Right atrium auricular region (tissue), 2 donors: ENCODE data around the gene OAS3. TPM values are rescaled to one million over a fixed set of nuclear protein-coding genes. Genes with fewer than 3 reads are reported as not detected.

Experiments used
- DNase-seq: peaks from one replicate; pipeline ENCODE4 v3.0.0-alpha.2; 2019; ENCODE audit warnings: low spot score
- H3K27ac ChIP-seq, 2 donors: fragments of 200-600 bp; sonication (generic); 1 replicate in 1 of 2; 2 replicates in 1 of 2; pipeline ENCODE4 v1.5.1; 2016 to 2019
- H3K27me3 ChIP-seq, 2 donors: fragments of 200-600 bp; sonication (generic); one replicate each; pipeline versions ENCODE4 v1.5.1 to v1.6.0; 2017 to 2019
- H3K36me3 ChIP-seq: fragments of 200-600 bp; sonication (generic); one replicate; pipeline ENCODE4 v1.5.1; 2016
- H3K4me1 ChIP-seq, 2 donors: fragments of 200-600 bp; sonication (generic); one replicate each; pipeline versions ENCODE4 v1.5.1 to v1.6.0; 2017 to 2019
- H3K4me3 ChIP-seq, 2 donors: fragments of 200-600 bp; sonication (generic); 1 replicate in 1 of 2; 2 replicates in 1 of 2; pipeline ENCODE4 v1.5.1; 2017 to 2019; ENCODE audit warnings: mild to moderate bottlenecking in 1 of 2, moderate library complexity in 1 of 2
- H3K9me3 ChIP-seq, 2 donors: fragments of 200-600 bp; sonication (generic); one replicate each; pipeline ENCODE4 v1.5.1; 2019
- CTCF ChIP-seq, 2 donors: fragments of 200-600 bp; sonication (generic); IDR thresholded peaks; one replicate each; pipeline ENCODE4 v1.5.1; 2019; ENCODE audit warnings: antibody characterized with exemption in 2 of 2
- total RNA-seq, 2 donors: library from RNA; depleted of rRNA; stranded (reverse); fragments of >200 nt; gene quantifications; one replicate each; pipeline ENCODE4 v1.1.0, GENCODE V29; 2016

The OAS3 gene
- total RNA-seq, 2 donors from 2014 or later = 2.7 to 5.8 TPM

GRCh38 chr12:112967858-112968257 lies 29.6 kb downstream of the OAS3 start:
- H3K27ac ChIP-seq = no peak overlapping the region
- no peaks in the 10 kb centered on the region for H3K27me3 ChIP-seq
- peaks cover 0 to 9% of the 10 kb centered on the region in 2 donors for H3K4me1 ChIP-seq
- H3K36me3 ChIP-seq = peaks cover 14% of the 10 kb centered on the region
- TF ChIP-seq CTCF (IDR thresholded peaks at IDR 0.05) = no peak
- no peak for DNase-seq
- no peak overlapping the region for H3K4me3 ChIP-seq
- no peaks in the 10 kb centered on the region for H3K9me3 ChIP-seq

GRCh38 chr12:112969547-112970306 lies 31.5 kb downstream of the OAS3 start:
- no peaks in the 10 kb centered on the region for H3K36me3 ChIP-seq
- no peak for DNase-seq
- peaks cover 0 to 9% of the 10 kb centered on the region in 2 donors for H3K4me1 ChIP-seq
- H3K9me3 ChIP-seq = no peaks in the 10 kb centered on the region
- no peak overlapping the region for H3K4me3 ChIP-seq
- H3K27ac ChIP-seq = no peak overlapping the region
- H3K27me3 ChIP-seq = no peaks in the 10 kb centered on the region
- TF ChIP-seq CTCF (IDR thresholded peaks at IDR 0.05) = no peak

GRCh38 chr12:112970391-112970790 lies 32.1 kb downstream of the OAS3 start:
- Histone ChIP-seq H3K36me3 (no peaks in the 10 kb centered on the region), H3K4me1 (peaks cover 0 to 9% of the 10 kb centered on the region in 2 donors), H3K9me3 (no peaks in the 10 kb centered on the region), H3K27ac (no peak overlapping the region), H3K27me3 (no peaks in the 10 kb centered on the region), H3K4me3 (no peak overlapping the region)
- no peak for DNase-seq
- no peak for TF ChIP-seq CTCF (IDR thresholded peaks at IDR 0.05)

- DNase-seq = no peak
Observed at GRCh38 chr12:112971248-112971647, 33.0 kb downstream of the OAS3 start.

GRCh38 chr12:112973011-112973735 lies 34.9 kb downstream of the OAS3 start:
- TF ChIP-seq CTCF (IDR thresholded peaks at IDR 0.05) = no peak
- H3K9me3 ChIP-seq = no peaks in the 10 kb centered on the region
- H3K4me1 ChIP-seq = peaks cover 0 to 14% of the 10 kb centered on the region in 2 donors
- no peak overlapping the region for H3K27ac ChIP-seq
- no peak for DNase-seq
- no peaks in the 10 kb centered on the region for H3K36me3 ChIP-seq
- H3K4me3 ChIP-seq = no peak overlapping the region
- H3K27me3 ChIP-seq = no peaks in the 10 kb centered on the region

More at GRCh38 chr12:112971248-112971647, 33.0 kb downstream of the OAS3 start:
- Histone ChIP-seq H3K9me3 (no peaks in the 10 kb centered on the region), H3K4me1 (peaks cover 0 to 9% of the 10 kb centered on the region in 2 donors), H3K36me3 (no peaks in the 10 kb centered on the region), H3K27ac (no peak overlapping the region), H3K4me3 (no peak overlapping the region), H3K27me3 (no peaks in the 10 kb centered on the region)
- no peak for TF ChIP-seq CTCF (IDR thresholded peaks at IDR 0.05)
